HG02938 (cell line): Measurements from ENCODE around the gene ERN2.
"Not testable (repeated sequence)": the region's sequence is repeated elsewhere in the genome, so short reads cannot be mapped to it uniquely, and the experiment has no call there.

Experiments
- ATAC-seq: cut with Tn5 transposase; IDR thresholded peaks from one replicate; pipeline ENCODE4 v1.9.1; 2021; ENCODE audit warnings: mild to moderate bottlenecking, moderate library complexity; ENCODE audit not compliant: unreplicated experiment

ERN2 gene

DNA sequence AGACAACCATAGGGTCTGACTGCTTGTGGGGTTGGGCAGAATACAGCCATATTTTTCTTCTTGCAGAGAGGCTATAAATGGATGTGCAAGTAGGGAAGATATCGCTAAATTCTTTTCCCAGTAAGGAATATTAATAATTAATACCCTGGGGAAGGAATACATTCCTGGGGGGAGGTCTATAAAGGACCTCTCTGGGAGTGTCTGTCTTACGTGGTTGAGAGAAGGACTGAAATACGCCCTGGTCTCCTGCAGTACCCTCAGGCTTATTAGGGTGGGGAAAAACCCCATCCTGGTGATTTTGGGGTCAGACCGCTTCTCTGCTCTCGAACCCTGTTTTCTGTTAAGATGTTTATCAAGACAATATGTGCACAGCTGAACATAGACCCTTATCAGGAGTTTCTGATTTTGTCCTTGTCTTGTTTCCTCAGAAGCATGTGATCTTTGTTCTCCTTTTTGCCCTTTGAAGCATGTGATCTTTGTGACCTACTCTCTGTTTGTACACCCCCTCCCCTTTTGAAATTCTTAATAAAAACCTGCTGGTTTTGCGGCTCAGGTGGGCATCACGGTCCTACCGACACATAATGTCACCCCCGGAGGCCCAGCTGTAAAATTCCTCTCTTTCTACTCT lies 9.7 kb upstream of the ERN2 start:
- ATAC-seq: not testable (repeated sequence)

DNA sequence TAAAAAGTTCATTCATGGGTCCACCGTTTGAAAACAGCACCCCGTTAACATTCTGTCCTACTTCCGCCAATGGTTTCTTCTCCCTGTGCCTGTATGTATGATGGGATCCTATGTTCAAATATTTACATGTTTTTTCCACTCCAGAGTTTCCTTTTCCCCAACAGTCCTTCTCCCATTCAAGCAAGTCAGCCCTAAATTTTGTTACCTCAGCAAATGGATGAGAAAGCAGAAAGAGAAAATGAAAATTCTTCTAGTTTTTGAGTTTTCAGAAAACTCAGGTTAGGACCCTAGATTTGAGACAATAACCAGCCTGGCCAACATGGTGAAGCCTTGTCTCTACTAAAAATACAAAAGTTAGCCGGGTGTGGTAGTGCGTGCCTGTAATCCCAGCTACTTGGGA lies 3.5 kb upstream of the ERN2 start:
- ATAC-seq: no peak

DNA sequence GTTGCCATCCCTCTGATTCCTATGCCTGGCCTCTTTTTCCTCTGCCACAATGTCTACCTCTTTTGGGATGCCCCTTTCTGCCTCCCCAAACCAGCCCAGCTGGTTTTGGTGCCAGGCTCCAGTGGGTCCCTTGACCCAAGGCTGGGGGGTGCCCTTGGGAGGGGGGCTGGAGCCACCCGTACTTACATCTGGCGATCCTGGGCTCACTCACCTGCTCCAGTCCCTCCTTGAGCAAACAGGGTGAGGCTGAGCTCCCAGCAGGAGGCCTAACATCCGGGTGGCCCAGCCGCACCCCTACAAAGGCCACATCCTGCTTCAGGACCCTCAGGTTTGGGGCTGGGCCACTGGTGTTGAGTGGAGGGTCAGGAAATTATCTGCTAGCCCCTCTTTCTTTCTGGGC lies 1.2 kb downstream of the ERN2 start:
- no peak for ATAC-seq

DNA sequence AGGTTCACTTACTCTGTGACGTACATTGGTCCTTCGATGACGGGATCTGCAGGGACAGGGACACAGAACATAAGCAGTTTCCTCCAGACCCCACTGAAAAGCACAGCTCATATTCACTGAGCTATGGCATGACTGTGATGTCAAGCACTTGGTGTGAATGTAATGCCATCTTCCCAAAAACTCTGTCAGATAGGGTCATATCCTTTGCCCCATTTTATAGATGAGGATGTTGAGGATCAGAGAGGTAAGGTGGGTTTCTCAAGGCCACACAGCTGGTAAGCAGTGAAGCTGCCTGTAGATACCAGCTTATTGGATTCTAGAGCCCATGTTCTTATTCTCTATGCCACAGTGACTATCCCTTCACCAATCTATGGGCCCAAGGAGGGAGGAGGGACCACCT lies 2.5 kb downstream of the ERN2 start:
- ATAC-seq: no peak

DNA sequence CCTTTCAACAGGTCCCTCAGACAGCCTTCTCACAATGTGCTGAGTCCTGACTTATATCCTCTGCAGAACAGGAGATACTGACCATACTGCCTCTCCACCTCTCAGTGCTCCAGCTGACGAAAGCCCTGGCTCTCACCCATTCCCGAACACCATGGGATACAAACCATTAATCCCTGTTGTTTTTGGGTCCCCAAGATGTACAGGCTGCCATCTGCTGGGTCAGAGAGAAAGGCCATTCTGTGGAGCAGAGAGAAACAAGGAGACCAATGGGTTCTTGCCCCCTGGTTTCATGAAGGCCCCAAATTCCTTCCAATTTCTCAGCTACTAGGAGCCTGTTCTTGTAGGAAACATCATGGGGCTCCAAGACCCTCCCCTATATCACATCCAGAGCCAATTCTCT lies 3.0 kb downstream of the ERN2 start:
- ATAC-seq: no peak

DNA sequence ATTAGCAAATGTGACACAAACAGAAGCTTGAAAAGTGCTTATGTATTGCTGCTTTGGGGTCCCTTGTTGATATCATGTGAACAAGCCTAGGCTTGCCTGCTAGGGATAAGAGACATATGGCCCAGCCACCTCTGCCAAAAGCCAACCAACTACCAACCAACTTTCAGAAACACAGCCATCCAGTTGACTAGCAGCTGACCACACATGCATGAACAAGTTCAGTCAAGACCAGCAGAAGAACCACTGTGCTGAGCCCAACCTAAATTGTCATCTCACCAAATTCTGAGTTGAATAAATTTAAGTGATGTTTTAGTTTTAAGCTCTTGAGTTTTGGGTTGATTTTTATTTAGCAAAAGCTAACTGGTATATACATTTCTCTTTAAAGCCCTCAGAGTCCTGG lies 3.5 kb downstream of the ERN2 start:
- ATAC-seq: no peak

DNA sequence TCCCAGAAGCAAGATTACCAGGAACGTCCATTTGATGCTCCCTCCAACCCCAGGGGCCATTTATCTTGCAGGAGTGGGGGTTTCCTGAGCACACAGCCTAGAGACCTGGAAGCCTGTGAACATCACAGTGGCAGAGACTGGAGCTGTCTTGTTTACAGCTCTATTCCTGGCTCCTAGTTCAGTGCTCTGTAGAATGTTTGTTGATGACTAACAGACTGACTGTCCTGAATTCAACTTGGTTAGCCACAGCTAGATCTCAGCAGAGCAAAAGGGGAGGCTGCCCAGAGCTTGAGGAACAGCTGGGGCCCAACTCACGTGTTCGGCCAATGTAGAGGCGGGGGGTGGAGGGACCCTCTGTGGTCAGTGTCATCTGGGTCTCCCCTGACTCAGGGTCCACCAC lies 6.6 kb downstream of the ERN2 start:
- no peak for ATAC-seq

DNA sequence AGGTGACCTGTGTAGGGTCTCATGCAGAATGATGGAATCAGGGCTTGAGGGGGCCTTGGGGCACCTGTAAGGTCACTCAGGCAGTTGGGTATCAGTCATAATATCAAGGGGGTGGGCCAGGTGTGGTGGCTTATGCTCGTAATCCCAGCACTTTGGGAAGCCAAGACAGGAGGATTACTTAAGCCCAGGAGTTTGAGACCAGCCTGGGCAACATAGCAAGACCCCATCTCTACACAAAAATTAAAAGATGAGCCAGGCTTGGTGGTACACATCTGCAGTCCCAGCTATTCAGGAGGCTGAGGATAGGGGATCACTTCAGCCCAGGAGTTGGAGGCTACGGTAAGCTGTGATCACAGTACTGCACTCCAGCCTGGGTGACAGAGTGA lies 7.5 kb downstream of the ERN2 start:
- ATAC-seq: no peak

DNA sequence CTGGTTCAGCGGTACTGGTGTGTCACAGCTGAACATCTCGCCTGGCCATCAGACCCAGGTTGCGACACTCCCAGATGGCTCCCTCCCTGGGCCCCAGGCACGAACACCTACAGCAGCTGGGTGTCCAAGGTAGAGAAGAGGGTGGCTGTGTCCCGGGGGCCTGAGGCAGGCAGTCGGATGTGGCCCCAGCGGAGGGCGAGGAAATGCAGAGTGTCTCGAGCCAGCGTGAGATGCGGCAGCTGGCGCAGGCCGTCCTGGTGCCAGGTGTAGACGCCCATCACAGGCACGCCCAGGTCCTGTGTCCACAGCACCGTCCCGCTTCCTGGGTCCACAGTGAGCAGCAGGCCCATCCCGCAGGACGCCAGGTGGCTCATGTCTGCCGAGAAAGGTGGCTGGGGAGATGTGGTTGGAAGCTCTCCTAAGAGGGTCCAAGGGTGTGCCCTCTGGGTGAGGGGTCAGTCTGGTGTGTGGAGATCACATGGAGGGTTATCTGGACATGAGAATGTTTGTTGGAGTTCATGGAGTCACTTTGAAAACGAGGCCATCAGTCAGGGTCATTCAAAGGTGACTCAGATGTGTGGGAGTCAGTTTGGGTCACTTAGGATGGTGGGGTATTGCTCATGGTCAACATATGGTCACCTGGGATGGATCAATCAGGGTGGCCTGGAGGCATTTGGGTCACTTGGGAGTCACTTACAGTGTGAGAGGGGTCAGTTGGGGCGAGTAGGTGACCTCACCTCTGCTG lies 8.1 kb downstream of the ERN2 start:
- ATAC-seq: no peak

DNA sequence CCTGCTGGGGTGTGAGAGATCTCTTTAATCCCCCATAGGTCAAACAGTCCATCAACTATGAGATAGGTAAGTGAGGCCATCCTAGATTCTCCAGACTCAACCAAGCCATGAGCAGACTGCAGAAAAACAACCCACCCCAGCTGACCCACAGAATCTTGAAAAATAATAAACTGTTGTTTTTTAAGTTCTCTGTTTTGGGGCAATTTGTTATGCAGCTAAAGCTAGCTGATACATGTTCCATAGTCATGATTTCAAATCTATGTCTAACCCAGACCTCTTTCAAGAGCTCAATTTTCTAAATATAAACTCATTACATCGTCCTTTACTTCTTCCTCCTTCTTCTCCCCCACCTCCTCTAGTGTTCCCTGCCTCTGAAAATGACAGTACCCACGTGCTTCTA lies 10.1 kb downstream of the ERN2 start:
- no peak for ATAC-seq

DNA sequence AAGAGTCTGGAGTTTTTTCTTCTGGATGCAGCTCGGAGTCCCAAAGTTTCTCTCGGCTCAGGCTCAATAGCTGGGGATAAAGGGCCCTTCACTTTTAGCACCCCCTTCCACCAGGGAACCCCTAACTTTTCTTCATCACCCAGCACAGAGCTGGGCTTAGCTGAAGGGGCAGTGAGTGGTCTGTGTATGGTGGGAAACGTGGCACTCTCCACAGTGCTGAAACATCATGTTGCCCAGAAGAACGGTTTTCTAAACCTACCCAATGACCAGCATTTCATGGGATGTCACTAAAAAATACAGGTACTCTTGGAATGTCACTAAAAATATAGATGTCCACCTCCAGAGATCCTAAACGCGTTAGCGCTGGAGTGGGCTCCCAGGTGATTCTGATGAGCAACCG lies 12.0 kb downstream of the ERN2 start:
- no peak for ATAC-seq

DNA sequence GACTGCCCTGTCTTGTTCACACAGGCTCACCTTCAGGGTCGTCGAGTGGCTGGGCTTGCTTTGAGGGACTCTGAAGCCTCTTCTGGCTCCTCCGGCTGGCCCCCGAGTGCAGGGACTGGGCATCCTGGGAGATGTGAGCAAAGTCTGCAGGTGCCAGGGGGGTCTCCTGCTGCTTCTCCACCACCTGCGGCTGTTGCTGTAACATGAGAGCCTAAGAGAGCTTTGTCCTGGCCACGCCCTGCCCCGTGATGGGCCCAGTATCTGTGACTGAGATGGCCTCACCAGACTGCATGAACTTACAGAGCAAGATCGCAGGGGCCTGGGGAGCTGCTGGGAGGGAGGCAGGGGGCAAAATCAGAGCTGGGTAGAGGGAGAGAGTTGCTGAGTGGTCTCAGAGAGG lies 12.5 kb downstream of the ERN2 start:
- no peak for ATAC-seq

DNA sequence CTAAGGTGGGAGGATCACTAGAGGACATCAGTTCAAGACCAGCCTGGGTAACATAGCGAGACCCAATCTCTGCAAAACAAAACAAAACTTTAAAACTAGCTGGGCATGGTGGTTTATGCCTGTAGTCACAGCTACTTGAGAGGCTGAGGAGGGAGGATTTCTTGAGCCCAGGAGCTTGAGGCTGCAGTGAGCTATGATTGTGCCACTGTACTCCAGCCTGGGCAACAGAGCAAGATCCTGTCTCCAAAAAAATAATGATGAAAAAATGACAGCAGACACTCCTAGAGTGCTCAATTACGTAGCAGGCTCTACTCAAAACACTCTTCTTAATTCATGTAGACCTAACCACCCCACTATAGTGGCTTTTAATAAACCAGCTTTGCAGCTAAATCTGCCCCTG lies 12.9 kb downstream of the ERN2 start:
- ATAC-seq: no peak

DNA sequence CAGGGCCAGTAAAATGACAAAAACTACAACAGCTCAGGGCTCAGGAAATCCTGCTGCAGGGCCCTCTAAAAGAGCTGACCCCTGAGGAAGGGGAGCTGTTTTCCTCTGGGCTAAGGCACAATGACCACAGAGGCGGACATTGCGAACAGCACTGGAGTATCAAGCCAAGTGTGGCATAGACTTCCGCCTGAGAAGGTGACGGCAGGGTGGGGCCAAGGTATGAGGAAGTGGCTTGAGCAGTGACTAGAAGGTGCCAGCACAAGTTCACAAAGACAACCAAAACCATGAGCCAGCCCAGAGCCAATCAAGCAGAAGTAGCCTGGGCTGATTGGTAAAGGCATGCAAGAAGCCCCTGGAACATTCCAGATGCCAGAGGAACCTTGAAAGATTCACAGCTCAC lies 13.9 kb downstream of the ERN2 start:
- no peak for ATAC-seq

DNA sequence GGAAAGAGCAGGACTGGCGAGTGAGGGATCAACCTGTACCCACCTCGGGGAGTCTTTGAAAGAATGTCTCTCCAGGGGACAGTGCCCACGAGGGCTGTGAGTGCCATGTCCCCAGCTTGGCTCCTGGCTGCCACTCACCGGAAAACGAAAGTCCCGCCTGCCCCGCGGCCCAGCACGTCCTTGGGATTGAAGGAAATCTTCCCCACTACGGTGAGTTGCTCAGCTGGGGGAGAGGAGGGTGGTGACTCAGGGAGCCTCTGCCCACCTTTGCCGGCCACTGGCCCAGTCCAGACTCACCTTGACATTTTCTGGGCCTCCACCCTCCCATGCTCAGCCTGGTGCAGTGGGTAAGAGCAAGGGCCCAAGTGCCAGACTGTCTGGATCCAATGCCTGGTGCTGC lies 17.3 kb downstream of the ERN2 start:
- ATAC-seq: no peak

DNA sequence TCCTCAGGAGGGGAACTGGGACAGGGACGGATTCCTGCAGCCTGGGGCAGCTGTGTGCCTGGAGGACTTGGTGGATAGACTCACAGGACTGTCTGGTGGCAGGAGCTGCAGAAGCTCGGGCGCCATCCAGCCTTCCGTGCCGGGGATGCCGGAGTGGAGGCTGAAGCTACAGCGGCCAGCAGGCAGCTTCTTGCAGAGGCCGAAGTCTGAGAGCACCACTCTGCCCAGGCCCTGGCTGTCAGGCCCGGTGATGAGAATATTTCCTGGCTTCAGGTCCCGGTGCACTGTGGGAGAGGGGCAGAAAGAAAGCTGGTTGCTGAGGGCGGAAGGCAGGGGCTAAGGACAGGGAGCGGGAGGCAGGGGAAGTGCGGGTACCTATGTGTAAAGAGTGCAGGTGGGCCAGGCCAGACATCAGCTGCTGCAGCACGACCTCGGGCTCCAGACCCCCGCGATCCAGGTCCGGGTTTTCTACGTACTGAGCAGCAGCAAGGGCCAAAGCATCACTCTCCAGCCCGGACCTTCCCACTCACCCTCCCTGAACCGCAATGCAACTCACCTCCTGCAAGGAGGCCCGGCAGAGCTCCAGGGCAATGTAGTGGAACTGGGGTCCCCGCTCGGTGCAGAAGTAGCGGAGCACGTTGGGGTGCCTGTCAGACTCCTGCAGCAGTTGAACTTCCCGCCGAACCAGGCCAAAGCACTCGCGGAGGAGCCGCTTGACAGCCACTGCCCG lies 18.2 kb downstream of the ERN2 start:
- ATAC-seq: no peak

DNA sequence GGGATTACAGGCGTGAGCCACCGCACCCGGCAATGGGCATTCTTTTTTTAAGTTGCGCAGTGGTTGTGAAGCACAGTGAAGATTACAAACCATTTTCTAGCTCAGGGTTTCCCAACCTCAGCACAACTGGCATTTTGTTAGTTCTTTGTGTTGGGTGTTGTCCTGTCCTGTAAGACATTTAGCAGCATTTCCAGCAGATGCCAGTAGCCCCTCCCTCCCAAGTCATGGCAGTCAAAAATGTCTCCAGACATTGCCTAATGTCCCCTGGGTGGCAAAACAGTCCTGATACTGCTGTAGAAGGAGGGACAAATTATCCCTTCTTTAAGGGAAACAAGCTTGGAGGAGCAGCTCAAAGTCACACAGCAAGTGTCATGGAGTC lies 18.8 kb downstream of the ERN2 start:
- ATAC-seq: no peak

DNA sequence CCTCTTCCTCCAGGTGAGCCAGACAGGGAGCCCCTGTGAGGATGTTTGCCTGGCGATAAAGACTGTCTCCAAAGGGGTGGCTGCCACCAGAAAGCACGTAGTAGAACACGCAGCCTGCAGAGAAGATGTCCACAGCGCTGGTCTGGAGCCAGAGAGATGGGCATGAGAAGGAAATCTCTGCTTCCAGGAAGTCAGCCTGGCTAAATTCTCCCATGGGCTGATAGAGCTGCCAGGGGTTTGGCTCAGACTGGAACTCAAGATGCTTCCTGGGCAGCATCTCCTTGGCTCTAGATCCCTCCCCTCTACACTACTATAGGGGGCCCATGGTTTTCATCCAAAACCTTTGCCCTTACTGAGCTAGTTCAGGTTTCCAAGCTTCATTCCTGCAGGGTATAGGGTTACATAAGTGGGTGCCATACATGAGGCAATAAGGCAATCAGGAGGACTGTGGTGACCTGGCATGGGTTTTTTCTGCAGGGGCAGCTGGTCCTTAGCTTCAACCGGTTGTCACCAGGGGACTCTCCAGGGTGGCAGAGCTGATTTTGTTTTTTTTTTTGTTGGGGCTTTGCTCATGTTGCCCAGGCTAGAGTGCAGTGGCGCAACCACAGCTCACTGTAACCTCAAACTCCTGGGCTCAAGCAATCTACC lies 20.7 kb downstream of the ERN2 start:
- no peak for ATAC-seq

DNA sequence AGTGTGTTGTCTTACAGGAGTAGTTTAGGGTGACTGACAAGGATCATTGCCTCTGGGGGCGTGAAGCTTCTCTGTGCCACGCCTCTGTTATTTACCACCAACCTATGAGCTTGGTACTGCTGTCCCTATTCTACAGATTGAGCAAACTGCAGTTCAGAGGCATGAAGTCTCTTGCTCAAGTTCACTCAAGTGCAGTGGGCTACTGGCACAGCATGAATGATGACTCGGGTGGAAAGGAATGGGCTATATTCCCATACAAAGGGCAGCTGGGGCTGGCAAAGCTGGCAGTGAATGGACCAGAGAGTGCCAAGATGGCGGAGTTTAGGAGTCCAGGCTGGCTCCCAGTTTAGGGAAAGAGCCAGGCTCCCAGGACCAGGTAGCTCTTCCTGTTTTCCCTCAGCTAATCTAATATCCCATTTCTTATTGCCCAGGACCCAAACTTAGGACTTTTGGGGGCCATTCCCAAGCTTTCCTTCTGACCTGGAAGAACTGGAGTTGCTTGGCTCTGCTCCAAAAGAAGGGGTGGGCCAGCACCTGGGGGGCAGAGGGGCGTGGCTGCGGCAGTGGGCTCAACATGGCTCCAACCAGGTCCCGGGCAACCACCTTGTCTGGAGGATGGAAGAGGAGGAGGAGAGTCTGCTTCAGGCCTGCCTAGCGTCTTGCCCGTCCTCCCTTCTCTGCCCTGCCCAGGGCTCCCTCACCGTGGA lies 21.4 kb downstream of the ERN2 start:
- no peak for ATAC-seq

DNA sequence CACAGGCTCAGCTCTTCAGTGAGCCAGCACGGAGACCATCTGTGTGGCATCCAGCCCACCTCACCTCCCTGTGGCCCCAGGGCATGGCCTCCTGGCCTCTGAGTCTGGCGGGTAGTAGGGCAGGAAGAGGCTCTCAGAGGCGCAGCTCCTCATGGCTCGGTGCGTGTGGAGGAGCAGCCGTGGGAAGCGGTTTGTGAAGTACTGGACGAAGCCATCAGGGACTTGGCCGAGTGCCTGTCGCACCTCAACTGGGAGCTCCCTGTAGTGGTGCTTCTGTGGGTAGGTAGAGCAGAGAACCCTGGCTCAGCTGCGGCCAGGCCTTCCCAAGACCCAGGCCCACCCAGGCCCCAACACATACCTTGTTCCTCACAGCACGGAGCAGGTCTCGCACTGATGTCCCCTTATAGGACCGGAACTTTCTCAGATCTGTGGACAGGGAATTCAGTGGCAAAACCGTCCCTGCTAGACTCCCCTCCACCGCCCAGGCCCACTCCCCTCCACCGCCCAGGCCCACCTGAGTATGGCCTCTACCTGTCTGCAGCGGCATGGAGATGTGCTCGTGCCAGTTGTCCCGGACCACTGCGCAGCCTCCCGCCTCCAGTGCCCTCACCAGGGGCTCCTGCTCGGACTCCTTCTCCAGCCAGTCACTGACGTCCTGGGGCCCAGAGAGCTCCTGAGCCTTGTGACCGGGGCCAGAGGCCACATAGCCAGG lies 22.1 kb downstream of the ERN2 start:
- ATAC-seq: no peak
